Activated CD4-positive, alpha-beta T cell treated with anti-CD3 and anti-CD28 coated beads, Interleukin-2, amount 50 U/mL, for 1 hour (primary cell): ENCODE measurements around the gene UBQLN4.

Experiments used
- DNase-seq: peaks from one replicate; pipeline ENCODE4 v3.0.0-alpha.2; 2020

UBQLN4 gene

DNA sequence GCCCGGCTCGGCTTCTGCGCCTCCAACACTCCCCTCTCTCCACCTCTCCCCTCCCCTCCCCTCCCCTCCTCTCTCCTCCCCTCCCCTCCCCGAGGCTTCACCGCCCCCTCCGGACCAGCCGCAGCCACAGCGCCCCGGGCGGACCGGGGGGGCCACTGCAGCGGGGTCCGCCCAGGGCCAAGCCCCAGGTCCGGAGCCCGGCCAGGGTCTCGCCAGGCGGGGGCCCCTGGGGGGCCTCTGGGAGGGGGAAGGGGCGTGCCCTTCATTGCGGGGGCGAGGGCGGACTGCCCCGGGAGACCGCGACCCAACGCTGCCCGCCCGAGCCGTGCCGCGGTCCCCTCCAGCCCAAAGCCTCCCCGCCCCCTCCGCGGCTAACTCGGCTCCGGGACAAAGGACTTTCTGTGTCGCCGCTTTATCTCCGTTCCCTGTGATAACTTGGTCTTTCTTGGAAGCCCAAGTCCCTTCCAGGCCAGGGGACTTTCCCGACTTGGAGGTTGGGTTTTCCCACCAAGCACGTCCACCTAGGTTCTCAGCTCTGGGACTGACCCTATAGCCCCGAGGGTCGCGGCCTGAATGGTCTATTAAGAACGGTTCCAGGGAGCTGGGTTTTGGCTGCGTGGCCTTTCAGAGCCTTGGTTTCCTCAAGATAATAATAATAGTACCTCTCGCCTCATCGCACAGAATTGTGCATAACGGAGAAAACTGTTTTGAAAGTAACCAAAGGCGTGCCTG is at the start of gene UBQLN4:
Gene UBQLN4, minus strand, starts transcription at position 31 of the 732 bp plus-strand sequence. CDS start 97 bp downstream, outside the sequence.
- DNase-seq = peak; percentile 80

DNA sequence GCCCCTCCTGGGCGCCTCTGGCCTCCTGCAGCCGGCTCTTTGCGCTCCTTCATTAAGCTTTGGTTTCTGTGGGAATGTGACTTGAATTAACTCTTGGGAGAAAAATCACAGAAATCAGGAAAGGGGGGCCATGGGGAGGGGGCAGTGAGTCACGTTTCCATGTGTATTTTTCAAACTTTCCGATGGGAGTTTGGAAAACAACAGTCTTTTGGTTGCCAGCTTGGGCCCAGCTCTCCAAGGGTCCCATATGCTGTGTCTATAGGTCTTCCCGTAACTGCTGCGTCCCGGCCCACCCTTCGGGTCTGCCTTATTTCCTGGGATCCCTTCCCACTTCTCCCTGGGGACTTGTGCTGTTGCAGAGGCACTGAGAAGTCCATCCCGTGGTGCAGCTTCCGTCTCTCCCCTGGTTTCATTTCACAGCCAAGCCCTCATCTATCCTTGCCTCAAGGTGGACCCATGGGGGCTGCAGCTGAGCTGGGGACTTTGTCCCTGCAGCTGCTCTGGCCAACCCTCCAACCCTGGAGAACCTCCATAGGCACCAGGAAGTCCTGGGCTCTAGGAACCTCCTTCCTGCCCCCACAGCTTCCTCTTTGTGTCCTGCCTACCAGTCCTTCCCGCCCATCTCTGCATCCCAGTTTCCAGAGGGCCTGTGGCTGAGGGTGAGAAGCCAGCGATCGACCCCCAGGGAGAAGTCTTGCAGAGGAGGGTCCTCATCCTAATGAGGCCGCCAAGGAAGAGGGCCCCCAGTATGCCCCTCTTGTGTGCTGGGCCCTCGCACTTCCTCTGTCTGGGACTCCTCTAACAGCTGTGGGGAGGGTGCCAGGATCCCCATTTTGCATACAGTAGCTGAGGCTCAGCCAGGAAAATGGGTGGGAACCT is 49.3 kb upstream of the UBQLN4 start:
- DNase-seq = no peak

DNA sequence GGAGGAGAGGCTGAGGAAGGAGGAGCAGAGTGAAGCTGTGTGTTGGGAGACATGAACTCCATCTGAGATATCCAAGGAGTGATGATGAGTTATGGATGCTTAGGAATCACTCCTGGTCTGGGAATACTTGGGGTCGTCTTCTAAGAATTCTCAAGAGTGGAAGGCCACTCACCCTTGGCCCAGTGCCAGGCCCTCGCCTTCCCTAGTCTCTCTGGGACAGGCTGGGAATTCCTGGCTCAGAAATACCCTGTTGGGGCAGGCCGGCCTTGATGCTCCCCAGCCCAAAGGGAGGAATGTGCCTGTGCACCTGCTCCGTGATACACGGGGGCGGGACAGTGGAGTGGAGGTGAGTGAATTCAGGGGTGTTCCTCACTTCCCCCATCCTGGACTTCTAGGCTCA is 48.3 kb upstream of the UBQLN4 start:
- no peak for DNase-seq

DNA sequence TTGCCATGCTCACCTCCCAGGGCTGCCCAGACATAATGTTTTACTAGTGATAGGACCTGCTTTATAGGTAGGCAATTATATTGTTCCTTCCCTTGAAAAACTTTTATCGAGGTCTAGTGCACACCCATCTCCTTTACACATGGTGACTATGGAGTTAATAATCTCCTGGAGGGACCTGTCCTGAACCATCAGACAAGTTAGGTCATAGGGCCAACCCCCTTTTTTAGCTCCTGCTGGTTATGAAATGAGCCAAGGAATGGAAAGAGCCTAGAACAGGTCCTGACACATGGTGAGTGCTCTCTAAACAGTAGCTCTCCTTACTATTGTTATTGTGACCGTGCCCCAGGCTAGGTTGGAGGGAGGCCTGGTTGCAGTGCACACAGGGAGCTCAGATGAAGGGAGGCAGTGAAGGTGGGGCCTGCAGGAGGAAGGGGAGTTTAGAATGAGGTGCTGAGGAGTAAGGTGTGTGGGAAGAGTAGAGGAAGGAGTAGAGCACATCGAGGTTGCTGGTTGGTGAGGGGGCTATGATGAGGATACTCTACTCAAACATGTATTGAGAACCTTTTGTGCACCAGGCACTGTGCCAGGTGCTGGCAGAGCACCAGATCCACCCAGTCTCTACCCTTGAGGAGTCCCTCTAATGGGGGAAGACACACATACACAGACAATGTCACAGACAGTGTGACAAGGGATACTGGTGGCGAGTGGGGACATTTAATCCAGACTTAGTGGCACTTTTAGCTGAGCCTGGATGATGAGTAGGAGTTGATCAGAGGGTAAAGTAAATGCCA is 46.8 kb upstream of the UBQLN4 start:
- DNase-seq = no peak

DNA sequence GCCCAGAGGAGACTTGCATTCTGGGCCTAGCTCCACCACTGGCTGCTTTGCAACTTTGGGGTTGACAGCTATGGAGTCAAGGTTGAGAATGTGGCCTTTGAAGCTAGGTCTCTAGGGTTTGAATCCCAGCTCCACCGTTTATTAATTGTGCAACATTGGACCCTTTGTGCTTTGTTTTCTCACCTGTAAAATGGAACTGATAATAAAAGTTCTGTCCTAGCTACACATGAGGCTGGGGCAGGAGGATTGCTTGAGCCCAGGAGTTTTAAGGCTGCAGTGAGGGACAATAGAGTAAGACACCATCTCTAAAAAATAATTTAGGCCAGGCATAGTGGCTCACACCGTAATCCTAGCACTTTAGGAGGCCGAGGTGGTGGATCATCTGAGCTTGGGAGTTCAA is 45.7 kb upstream of the UBQLN4 start:
- DNase-seq = no peak

DNA sequence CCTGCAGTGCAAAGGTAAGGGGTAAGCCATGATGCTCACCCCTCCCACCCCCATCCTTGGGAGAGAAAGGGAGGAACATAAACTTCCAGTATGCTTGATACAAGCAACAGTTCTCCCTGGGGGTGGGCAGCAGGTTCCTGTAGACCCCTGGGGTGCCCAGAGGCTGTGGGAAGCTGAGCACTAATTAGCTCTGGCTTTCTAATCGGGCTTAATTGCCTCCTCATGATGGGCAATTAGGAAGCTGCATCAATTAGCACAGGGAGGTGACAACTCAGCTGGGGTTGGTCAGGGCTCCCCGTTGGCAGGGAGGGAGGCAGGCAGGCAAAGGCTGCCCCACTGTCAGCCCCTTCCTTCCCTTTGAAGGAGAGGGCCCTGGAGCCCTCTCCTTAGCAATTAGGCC is 45.2 kb upstream of the UBQLN4 start:
- DNase-seq = no peak

DNA sequence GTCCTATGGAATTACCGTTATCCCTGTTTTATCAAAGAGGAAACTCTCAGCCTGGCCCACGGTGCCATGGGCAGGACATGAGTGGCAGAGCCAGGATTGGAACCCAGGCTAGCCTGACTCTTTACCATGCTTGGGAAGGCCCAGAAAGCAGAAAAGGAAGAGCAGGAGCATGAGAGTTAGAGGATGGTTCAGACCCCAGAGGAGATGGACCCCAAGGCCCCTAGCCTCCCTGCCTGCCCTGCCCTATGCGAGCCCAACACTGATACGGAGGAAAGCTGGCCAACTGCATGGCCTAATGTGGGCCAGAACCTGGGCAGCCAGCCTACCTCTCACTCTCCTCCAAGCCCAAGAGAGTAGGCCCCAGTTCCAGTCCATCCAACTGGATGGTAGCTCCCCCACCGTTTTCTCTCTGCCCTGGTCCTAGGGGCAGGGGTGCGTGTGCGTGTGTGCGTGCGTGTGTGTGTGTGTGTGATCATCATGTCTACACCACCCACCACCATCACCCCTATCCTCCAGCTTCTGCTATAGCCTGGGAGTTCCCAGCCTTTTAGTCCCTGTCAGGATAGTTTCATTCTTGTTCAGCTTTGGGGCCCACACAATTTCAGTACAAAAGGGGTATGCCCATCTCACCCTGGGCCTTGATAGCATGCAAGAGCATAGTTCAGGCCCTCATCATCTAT is 44.0 kb upstream of the UBQLN4 start:
- no peak for DNase-seq

DNA sequence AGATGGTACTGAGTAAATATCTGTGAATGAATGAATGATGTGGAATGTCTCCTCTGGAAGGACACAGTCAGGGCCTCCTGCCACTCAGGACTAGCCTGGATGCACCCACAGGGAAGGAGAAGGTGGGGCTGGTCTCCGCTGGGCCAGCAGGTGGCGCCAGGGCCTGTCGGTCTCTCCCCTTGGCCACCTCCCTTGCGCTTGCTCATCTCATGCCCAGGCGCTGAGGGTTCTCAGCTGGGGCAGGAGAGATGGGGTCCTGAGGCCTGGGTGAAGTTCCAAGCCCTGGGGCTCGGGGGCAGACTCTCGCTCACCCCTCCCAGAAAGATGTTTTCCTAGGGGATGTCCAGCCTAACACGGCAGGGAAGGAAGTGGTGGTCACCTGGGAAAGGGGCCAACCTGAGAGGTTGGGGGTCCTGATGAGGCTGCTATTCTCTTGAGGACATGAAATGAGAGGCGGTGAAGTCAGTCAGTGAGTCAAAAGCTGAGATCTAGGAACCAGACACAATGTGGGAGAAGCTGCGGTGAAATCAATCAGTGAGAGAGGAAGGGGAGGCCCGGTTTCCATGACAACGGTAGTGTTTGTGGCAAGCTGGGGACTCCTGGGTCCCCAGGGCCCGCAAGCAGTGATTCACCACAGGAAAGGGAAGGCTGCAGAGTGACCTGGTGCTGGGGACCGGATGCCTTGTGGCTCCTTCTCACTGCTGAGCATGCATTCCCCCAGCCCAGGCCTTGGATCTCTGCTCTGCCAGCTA is 43.2 kb upstream of the UBQLN4 start:
- peak; percentile 86 for DNase-seq

DNA sequence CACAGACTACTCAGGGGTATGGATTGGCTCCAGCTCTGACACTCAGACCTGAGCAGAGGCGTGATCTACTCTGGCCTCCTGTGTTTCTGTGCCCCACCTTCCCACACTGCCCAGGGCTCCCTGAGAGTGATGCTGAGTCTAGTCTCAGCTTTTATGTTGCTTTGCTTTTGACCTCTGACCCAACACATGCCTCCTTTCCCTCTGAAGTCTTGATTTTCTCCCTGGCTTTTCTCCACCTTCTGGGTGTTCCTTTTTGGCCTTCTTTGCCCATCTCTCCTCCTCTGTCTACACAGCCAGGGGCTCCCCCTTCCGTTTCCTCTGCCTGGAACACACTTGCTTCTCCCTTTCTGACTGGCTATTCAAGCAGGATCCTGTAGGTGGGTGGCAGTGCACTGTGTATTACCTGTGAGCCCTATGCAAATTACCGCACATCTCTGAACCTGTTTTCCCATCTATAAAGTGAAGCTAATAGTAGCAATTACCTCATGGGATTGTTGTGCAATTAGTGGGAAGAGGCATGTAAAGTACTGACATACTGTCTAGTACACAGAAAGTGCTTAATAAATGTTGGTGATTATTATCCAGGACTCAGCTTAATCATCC is 42.4 kb upstream of the UBQLN4 start:
- no peak for DNase-seq

DNA sequence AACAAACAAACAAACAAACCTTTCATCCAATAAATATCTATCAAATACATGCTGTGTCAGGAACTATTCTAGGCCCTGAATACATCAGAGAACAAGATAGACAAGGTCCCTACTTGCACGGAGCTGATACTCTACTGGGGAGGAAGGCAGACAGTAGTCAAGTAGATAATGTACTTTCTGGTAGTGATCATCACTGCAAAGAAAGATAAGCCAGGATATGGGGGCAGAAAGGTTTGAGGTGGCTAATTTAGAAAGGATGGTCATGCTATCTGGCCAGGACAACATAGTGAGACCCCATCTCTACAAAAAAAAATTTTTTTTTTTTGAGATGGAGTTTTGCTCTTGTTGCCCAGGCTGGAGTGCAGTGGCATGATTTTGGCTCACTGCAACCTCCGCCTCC is 38.0 kb upstream of the UBQLN4 start:
- no peak for DNase-seq

DNA sequence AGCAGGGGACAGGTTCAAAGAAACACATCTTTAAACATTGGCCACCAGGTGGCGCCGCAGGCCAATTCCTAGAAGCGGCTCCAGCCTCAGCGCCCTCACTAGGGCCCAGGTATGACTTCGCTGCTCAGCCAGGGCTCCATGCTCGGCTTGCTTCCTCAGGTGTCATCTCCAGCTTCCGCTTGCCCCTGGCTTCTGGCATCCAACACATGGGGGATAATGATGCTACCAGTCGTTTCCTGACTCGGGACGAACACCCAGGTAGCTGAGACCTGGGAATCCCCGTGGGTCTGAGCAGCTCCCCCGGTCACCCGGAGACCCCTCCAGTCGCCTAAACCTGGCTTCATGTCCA is 37.2 kb upstream of the UBQLN4 start:
- DNase-seq = peak; percentile 93

DNA sequence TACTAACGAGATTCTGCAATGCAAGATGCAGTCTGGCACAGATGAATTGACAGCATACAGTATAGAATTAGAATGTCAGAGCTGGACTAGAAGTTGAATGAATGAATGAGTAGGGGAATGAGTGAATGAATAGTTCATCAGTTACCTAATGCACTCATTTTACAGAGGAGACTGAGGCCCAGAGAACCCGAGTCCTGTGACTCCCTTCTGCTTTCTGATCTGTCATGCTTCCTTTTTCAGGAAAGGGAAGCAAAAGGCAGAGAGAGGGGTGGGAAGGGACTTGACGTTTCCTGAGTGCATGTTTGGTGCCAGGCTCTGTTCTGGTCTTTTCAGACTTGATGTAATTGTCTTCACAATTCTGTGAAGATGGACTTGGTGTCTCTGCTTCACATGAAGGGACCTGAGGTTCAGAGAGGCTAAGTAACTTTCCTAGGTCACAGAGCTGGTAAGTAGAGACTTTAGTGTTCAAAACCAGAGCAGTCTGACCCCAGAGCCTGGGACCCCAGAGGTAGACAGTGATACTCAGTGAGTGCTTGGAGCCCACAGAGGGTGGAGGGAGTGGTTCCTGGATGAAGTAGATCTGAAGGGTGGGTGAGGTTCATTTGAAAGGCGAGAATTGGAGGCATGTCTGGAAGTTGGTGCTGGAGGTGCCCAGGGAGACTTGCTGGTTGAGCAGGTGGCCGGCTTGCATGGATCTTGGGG is 36.7 kb upstream of the UBQLN4 start:
- no peak for DNase-seq

DNA sequence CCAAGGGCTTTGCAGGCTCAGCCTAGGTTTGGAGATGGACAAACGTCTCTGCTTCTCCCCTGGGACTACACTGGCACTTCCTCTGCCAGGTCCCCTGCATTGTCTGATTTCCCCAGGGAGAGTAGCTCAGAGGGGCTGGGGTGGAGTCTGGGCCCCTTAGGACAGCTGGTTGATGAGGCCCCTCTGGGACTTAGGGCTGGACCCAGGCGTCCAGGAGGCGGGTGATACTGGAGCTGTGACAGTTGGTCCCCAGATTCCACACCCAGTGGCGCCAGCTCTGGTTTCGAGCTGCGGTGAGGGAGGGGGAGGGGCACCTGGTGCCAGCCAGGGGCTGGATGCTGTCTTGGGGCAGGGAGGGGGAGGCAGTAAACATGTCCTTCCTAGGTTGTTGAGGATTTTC is 36.1 kb upstream of the UBQLN4 start:
- DNase-seq = no peak

DNA sequence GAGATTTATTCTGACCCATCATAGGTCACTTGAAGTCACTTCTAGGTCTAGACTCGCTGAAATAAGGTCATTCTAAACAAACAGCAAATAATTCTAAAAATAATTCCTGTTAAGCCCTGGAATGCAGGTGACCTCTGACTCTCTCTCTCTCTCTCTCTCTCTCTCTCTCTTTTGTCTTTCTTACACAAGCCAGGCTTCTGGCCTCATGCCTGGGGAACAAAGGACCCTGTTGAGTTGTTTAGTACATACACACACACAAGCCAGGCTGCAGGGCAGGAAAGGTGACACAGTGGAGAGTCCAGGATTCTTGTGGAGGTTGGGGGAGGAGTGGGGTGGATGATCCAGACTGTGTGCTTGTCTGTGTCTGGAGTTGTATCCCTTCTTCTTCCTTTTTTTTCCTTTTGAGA is 32.7 kb upstream of the UBQLN4 start:
- no peak for DNase-seq

DNA sequence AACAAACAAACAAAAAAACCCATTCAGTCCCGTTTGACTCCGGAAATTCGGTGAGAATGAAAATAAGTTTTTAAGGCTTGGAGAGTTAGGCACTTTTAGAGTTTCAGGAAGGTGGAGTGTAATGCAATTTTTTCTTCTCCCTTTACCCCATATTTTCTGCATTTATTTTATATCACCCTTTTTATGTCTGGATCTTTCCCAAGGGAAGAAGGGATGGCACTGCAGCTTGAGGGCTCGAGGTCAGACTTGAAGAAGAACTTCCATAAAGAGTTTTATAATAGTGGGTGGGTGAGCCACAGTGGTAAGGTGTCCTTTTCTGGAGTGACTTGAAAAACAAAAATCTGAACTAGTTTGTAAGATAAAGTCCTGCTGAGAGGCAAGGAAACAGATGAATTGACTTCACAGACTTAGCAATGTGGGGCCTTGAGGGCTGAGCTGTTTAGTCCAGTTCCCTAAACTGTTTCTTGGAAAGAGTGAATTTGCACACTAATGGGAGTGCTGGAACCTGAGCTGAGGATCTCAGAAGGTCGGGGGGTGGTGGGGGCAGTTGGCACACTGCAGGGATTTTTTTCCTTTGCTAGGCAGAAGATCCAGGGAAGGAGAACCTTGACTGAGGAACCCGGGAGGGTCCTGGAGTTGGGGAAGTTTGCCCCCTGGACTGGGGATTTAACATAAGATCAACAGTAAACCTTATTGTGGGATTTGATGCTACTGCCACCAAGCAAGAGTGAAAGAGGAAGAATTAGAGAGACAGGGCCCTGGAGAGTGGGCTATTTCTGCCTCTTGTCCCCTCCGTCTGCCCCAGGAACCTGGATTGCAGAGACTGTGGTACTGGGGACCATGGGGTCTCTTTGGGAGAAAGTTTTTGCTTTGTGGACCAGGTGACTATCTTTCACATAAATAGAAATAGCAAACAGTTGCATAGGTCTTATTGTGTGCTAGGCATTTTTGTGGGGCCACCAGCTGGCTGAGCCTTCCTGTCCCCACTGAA is 30.5 kb upstream of the UBQLN4 start:
- no peak for DNase-seq

DNA sequence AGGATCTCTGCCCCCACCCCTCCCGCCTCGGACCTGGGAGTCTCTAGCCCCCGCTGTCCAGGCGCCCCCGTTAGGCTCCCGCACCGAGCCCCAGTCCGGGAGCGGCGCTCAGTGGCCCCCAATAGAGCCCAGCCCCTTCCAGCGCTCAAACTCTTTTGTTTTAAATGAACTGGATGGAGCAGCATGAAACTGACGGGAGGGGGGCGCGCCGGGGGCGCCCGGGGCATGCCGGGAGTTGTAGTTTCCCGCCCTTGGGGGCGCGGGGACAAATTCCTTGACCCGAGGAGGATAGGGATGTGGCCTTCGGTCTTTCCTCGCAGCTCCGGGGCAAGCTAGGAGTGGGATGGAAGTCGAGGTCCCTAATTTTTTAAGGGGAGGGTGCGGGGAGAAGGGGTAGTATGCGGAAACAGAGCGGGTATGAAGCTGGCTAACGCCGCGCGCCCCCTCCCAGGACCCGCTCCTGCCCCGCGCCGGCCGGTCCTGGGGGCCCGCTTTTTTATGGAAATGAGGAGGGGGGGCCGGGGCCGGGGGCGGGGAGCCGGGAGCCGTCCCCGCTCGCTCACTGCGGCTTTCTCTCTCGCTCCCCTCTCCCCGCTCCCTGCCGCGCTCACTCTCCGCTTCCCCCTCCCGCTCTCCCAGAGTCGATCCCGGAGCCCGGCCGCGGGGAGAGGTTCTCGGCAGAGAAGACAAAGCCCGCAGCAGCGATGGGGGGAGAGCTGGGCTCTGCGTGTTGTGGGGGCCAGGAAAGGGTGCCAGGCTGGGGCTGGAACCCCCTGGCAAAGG is 28.9 kb upstream of the UBQLN4 start, which contains the start of gene MEX3A:
Gene MEX3A, minus strand, starts transcription at position 157 of the 783 bp plus-strand sequence. CDS start 467 bp downstream, outside the sequence.
- peak; percentile 60 for DNase-seq

DNA sequence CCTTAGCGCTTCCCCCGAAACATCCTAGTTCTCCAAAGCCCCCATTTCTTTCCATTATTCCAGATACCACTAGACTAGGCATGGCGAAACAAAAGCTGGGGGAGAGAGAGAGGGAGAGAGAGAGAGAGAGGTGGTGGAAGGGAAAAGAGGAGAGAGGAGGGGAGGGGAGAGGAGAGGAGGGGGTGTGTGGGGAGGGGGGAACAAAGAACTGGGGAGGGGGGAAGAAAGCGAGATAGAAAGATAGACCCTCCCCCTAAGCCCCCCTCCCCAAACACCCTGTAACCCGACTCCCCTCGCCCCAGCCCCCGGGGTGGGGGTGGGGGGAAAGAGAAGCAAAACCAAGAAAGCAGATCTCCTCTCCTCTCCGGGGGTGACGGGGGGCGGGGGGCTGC is 28.3 kb upstream of the UBQLN4 start:
- DNase-seq = no peak

DNA sequence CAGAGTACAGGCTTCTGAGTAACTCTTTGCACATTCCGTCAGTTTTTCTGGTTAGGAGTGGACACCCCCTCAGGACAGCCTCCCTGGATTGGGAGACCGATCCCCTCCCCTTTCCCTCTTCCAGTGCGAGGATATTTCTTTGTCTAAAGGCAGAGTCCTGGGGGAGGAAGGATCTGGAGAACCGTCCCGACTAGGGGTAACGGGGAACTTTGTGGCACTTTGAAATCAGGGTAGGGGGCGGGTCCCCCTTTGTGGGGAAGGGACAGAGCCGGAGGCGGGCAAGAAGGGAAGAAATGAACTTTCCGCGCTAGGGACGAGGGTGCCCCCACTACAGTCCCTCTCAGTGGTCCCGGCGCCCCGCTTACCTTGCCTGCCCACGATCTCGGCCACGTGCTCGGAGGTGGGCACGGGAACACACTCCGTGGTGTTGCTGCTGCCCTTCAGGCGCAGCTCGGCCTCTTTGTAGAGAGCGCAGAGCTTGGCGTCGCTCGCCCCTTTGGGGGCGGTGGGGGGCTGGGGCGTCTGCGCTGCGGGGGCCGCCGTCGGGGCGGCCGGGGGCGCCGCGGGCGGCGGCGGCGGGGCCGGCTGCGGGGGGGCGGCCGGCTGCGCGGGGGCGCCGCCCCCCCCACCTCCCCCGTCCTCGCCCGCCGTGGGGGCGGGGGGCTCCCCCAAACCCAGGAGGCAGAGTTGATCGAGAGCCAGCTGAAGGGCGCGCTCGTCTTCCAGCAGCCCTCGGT is 27.8 kb upstream of the UBQLN4 start:
- no peak for DNase-seq
